Measurements from ENCODE around the gene PMIS2. TPM values are rescaled to one million over a fixed set of nuclear protein-coding genes. Genes with fewer than 3 reads are reported as not detected.

The PMIS2 gene
- total RNA-seq, 1 experiment from 2014 or later, result not detected

- DNase-seq (ENCODE audit: low read depth, low spot score) (no peak), ATAC-seq (no peak)
- no peaks in the 10 kb centered on the region for H3K9me3 ChIP-seq (ENCODE audit: control insufficient read depth, insufficient read depth, low read depth, low read length)
- H3K36me3 ChIP-seq (ENCODE audit: control insufficient read depth, insufficient read depth, low read length), result no peaks in the 10 kb centered on the region
- no peak overlapping the region for H3K4me3 ChIP-seq (ENCODE audit: low read depth in 2 of 2, low read length in 2 of 2)
- H3K27me3 ChIP-seq (ENCODE audit: control insufficient read depth, insufficient read depth, low read length), result peaks cover 3% of the 10 kb centered on the region; the same call in 1 of the 2 replicates
- intact Hi-C loops (cut with micrococcal nuclease; ENCODE audit: unreplicated experiment) (loop anchor here (10.0 kb wide), 1 partner anchor 159 kb away; the partner anchor contains the start of gene KMT2B), in situ Hi-C loops (cut with HindIII; ENCODE audit: low pct_unique_long_range_greater_than_20kb, low sequenced_read_pairs) (no loop called here)
- TF ChIP-seq REST (IDR thresholded peaks at IDR 0.05; ENCODE audit: insufficient read depth in 1 of 2, low read depth in 2 of 2, low read length in 1 of 2), result no peak
- TF ChIP-seq TCF7L2 (IDR thresholded peaks at IDR 0.05; ENCODE audit: low read depth, low read length), result no peak
- TF ChIP-seq CTCF (IDR thresholded peaks at IDR 0.05), result no peak; the same call in 1 of the 2 replicates
- TF ChIP-seq SIN3A (IDR thresholded peaks at IDR 0.05; ENCODE audit: borderline replicate concordance, insufficient read depth, low read depth, low read length), result no peak
- no peak for TF ChIP-seq POLR2AphosphoS5 (IDR thresholded peaks at IDR 0.05; ENCODE audit: low read depth, low read length)
- CTCF ChIA-PET, result interaction anchor here (0.6 to 1.1 kb wide), 4 partner anchors 41 to 267 kb away, joined by 3 to 8 read pairs (median 4); no protein-coding TSS in a partner anchor
- H3K4me1 ChIP-seq (ENCODE audit: control insufficient read depth, insufficient read depth, low read length), result peaks cover 6% of the 10 kb centered on the region; the same call in 1 of the 2 replicates
- POLR2A ChIA-PET, result interaction anchor here (0.5 to 0.6 kb wide), 2 partner anchors 191 to 327 kb away, joined by 4 to 16 read pairs; no protein-coding TSS in a partner anchor
- H3K27ac ChIP-seq (ENCODE audit: low read length), result no peak overlapping the region
- no TSS peak for BruUV-seq (replicated peaks)
Measured at GRCh38 chr19:35556025-35556590, 29.9 kb upstream of the PMIS2 start.

- Histone ChIP-seq H3K27me3 (ENCODE audit: control insufficient read depth, insufficient read depth, low read length) (peaks cover 5% of the 10 kb centered on the region; the same call in 1 of the 2 replicates), H3K4me1 (ENCODE audit: control insufficient read depth, insufficient read depth, low read length) (peaks cover 6% of the 10 kb centered on the region; the same call in 1 of the 2 replicates), H3K4me3 (ENCODE audit: low read depth in 2 of 2, low read length in 2 of 2) (no peak overlapping the region), H3K9me3 (ENCODE audit: control insufficient read depth, insufficient read depth, low read depth, low read length) (no peaks in the 10 kb centered on the region), H3K27ac (ENCODE audit: low read length) (no peak overlapping the region), H3K36me3 (ENCODE audit: control insufficient read depth, insufficient read depth, low read length) (no peaks in the 10 kb centered on the region)
- intact Hi-C loops (cut with micrococcal nuclease; ENCODE audit: unreplicated experiment) (loop anchor here (10.0 kb wide), 1 partner anchor 158 kb away; the partner anchor contains the start of gene KMT2B), in situ Hi-C loops (cut with HindIII; ENCODE audit: low pct_unique_long_range_greater_than_20kb, low sequenced_read_pairs) (no loop called here)
- POLR2A ChIA-PET, result interaction anchor here (0.6 kb wide), 1 partner anchor 81 kb away, joined by 8 read pairs; no protein-coding TSS in a partner anchor
- no peak for ATAC-seq
- no TSS peak for BruUV-seq (replicated peaks)
- CTCF ChIA-PET, result interaction anchor here (1.0 to 1.1 kb wide), 2 partner anchors 9 to 88 kb away, joined by 3 to 4 read pairs; no protein-coding TSS in a partner anchor
- TF ChIP-seq SIN3A (IDR thresholded peaks at IDR 0.05; ENCODE audit: borderline replicate concordance, insufficient read depth, low read depth, low read length) (no peak), TCF7L2 (IDR thresholded peaks at IDR 0.05; ENCODE audit: low read depth, low read length) (no peak), POLR2AphosphoS5 (IDR thresholded peaks at IDR 0.05; ENCODE audit: low read depth, low read length) (no peak), REST (IDR thresholded peaks at IDR 0.05; ENCODE audit: insufficient read depth in 1 of 2, low read depth in 2 of 2, low read length in 1 of 2) (no peak)
- DNase-seq (ENCODE audit: low read depth, low spot score), result no peak
Measured at GRCh38 chr19:35556846-35557538, 29.0 kb upstream of the PMIS2 start.

All from Panc1 (cell line).